HepG2 (cell line): Measurements from ENCODE around the gene TMEM255B.

Experiments used
- CEBPB ChIP-seq: IDR thresholded peaks from 2 replicates; pipeline ENCODE4 v1.6.1; 2011; ENCODE audit warnings: low read depth, low read length, improper control_type of control experiment, borderline replicate concordance
- FOXM1 ChIP-seq: sonication (generic); formaldehyde crosslinking; IDR thresholded peaks from 2 replicates; pipeline ENCODE4 v1.5.0; 2020; ENCODE audit warnings: missing genetic modification reagents
- RFXAP ChIP-seq: sonication (generic); formaldehyde crosslinking; IDR thresholded peaks from 2 replicates; pipeline ENCODE4 v1.4.0; 2020; ENCODE audit warnings: missing genetic modification reagents, borderline replicate concordance
- SRSF4 ChIP-seq: fragments of 200-400 bp; formaldehyde crosslinking; IDR thresholded peaks from one replicate; pipeline ENCODE4 v1.6.1; 2018; ENCODE audit warnings: mild to moderate bottlenecking, low read depth, low read length, moderate library complexity; ENCODE audit not compliant: poor library complexity, severe bottlenecking
- ZNF230 ChIP-seq: sonication (generic); formaldehyde crosslinking; IDR thresholded peaks from 2 replicates; pipeline ENCODE4 v1.4.0; 2020; ENCODE audit warnings: mild to moderate bottlenecking, missing genetic modification reagents
- TF ChIP-seq, protein P1 (sequence below), 2 experiments: fragments of 450-650 bp in 1 of 2; sonication (generic) in 1 of 2; formaldehyde crosslinking; IDR thresholded peaks; 2 replicates each; pipeline versions ENCODE4 v1.5.0 to v1.8.0; 2020 to 2022; ENCODE audit warnings: mild to moderate bottlenecking in 1 of 2, missing genetic modification reagents in 1 of 2
- TF ChIP-seq, protein P2 (sequence below): sonication (generic); formaldehyde crosslinking; IDR thresholded peaks from 2 replicates; pipeline ENCODE4 v1.4.0; 2020; ENCODE audit warnings: missing genetic modification reagents

DNA sequence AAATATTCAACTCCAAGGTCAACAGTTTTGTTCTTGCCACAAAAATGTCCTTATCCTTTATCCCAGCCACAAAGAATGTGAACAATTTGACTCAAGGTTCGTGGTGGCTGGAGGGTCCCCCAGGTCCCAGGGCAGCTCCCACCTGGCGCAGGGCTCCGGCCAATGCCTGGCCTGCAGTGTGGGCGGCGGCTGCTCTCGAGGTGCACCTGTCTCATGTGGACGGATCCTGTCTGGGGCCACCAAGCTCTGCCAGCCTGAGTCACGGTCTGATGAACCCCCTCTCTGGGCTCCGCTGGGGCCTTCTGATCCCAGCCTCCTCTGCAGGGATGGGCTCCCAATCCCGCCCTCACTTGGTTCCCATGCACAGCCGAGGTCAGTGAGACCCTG lies 55.4 kb downstream of the TMEM255B start:
- TF ChIP-seq CEBPB (no peak), FOXM1 (CRISPR knock-in tag) (no peak), ZNF230 (CRISPR knock-in tag) (no peak), RFXAP (CRISPR knock-in tag) (no peak), SRSF4 (no peak)
- TF ChIP-seq, protein P1, sequence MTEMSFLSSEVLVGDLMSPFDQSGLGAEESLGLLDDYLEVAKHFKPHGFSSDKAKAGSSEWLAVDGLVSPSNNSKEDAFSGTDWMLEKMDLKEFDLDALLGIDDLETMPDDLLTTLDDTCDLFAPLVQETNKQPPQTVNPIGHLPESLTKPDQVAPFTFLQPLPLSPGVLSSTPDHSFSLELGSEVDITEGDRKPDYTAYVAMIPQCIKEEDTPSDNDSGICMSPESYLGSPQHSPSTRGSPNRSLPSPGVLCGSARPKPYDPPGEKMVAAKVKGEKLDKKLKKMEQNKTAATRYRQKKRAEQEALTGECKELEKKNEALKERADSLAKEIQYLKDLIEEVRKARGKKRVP (CRISPR knock-in tag; IDR thresholded peaks at IDR 0.05) = no peak
- TF ChIP-seq, protein P2, sequence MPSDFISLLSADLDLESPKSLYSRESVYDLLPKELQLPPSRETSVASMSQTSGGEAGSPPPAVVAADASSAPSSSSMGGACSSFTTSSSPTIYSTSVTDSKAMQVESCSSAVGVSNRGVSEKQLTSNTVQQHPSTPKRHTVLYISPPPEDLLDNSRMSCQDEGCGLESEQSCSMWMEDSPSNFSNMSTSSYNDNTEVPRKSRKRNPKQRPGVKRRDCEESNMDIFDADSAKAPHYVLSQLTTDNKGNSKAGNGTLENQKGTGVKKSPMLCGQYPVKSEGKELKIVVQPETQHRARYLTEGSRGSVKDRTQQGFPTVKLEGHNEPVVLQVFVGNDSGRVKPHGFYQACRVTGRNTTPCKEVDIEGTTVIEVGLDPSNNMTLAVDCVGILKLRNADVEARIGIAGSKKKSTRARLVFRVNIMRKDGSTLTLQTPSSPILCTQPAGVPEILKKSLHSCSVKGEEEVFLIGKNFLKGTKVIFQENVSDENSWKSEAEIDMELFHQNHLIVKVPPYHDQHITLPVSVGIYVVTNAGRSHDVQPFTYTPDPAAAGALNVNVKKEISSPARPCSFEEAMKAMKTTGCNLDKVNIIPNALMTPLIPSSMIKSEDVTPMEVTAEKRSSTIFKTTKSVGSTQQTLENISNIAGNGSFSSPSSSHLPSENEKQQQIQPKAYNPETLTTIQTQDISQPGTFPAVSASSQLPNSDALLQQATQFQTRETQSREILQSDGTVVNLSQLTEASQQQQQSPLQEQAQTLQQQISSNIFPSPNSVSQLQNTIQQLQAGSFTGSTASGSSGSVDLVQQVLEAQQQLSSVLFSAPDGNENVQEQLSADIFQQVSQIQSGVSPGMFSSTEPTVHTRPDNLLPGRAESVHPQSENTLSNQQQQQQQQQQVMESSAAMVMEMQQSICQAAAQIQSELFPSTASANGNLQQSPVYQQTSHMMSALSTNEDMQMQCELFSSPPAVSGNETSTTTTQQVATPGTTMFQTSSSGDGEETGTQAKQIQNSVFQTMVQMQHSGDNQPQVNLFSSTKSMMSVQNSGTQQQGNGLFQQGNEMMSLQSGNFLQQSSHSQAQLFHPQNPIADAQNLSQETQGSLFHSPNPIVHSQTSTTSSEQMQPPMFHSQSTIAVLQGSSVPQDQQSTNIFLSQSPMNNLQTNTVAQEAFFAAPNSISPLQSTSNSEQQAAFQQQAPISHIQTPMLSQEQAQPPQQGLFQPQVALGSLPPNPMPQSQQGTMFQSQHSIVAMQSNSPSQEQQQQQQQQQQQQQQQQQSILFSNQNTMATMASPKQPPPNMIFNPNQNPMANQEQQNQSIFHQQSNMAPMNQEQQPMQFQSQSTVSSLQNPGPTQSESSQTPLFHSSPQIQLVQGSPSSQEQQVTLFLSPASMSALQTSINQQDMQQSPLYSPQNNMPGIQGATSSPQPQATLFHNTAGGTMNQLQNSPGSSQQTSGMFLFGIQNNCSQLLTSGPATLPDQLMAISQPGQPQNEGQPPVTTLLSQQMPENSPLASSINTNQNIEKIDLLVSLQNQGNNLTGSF = no peak
